ENCODE results near the gene PSMB7.

DNA sequence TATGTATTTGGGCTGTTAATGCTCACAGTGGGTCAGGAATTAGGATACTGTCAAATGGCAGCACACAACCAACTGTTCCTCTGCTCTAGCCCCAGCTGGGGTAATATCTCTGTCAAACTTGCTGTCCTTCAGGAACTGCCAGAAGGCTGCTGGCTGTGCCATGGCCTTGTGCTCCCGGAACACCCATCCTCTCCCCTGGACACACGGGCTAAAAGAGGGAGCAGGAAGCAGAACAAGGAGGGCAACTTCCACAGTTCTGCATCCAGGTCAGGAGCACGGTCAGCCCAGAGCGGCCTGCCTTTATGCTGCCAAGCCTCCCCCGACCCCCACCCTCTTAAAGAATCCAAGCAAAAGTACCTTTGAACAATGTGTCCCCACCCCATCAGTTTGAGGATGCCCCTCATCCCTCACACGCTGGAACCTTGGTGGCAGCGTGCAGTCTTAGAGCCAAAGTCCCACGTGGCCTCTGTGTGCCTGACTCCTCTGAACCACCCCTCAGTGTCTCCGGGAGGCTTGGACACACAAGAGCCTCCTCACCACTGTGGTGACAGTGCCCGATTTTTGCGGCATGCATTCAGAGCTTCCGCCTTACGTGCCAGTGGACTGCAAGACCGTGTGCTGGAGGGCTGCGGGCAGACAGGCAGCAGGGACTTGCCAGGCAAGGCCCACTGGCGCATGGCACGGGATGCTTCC lies 60.8 kb downstream of the PSMB7 start:
- TF ChIP-seq, protein P1, sequence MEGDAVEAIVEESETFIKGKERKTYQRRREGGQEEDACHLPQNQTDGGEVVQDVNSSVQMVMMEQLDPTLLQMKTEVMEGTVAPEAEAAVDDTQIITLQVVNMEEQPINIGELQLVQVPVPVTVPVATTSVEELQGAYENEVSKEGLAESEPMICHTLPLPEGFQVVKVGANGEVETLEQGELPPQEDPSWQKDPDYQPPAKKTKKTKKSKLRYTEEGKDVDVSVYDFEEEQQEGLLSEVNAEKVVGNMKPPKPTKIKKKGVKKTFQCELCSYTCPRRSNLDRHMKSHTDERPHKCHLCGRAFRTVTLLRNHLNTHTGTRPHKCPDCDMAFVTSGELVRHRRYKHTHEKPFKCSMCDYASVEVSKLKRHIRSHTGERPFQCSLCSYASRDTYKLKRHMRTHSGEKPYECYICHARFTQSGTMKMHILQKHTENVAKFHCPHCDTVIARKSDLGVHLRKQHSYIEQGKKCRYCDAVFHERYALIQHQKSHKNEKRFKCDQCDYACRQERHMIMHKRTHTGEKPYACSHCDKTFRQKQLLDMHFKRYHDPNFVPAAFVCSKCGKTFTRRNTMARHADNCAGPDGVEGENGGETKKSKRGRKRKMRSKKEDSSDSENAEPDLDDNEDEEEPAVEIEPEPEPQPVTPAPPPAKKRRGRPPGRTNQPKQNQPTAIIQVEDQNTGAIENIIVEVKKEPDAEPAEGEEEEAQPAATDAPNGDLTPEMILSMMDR (IDR thresholded peaks at IDR 0.05; ENCODE audit: low read length), result no peak
- TF ChIP-seq EZH2 (IDR thresholded peaks at IDR 0.05; ENCODE audit: borderline replicate concordance, low read length), result no peak

Data from OCI-LY1 (cell line).